ENCODE data around the gene HSD17B11.

The HSD17B11 gene

DNA sequence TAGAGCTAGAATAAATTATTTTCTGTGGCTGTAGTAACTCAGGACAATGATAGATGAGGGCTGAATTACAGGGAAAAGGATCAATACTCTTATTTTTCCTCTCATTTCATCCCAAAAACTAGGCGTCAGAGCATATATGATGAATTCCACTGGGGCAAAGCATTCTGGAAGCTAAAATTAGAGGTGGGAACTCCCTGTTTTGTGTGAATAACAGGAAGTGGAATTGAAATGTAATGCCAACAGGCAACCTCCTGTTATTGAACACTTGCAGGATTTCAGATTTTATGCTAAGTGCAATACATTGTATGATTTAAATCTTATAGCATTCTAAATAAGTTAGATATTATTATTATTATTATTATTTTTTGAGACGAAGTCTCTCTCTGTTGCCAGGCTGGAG, 20.9 kb downstream of the HSD17B11 start:
- no peak for DNase-seq (ENCODE audit: low spot score)
- TF ChIP-seq, protein P1, sequence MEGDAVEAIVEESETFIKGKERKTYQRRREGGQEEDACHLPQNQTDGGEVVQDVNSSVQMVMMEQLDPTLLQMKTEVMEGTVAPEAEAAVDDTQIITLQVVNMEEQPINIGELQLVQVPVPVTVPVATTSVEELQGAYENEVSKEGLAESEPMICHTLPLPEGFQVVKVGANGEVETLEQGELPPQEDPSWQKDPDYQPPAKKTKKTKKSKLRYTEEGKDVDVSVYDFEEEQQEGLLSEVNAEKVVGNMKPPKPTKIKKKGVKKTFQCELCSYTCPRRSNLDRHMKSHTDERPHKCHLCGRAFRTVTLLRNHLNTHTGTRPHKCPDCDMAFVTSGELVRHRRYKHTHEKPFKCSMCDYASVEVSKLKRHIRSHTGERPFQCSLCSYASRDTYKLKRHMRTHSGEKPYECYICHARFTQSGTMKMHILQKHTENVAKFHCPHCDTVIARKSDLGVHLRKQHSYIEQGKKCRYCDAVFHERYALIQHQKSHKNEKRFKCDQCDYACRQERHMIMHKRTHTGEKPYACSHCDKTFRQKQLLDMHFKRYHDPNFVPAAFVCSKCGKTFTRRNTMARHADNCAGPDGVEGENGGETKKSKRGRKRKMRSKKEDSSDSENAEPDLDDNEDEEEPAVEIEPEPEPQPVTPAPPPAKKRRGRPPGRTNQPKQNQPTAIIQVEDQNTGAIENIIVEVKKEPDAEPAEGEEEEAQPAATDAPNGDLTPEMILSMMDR (IDR thresholded peaks at IDR 0.05): no peak
- H3K27ac ChIP-seq: no peak overlapping the region
- H3K4me3 ChIP-seq: no peak overlapping the region

DNA sequence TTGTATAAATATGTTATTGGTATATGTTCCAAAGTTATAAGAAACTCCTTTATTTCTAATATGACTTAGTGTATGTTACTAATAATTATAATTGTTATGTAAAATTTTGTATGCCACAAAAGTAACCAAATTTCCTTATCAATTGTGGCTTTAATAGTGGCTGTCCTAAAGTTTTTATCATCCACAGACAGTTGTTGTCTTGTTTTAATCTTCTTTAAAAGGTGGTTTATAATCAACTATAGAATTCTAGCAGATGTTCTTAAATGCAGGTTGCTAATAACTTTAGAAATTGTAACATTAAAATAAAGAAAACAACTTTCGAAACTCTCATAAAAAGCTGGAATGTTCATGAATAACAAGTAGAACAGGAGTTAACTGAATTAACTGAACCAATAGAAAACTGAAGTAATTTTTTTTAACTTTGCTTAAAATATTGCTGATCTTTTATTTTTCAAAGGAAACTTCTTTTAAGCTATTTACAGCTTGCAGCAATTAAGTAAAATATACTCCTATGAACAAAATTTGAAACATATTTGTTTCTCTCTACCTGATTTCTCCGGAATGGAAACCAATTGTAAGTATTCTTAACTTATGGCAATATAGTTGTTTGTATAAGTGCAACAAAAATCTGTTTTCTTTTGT, 24.3 kb downstream of the HSD17B11 start:
- no peak for DNase-seq (ENCODE audit: low spot score)
- Histone ChIP-seq H3K4me3 (no peak overlapping the region), H3K27ac (no peak overlapping the region)
- TF ChIP-seq, protein P1 (IDR thresholded peaks at IDR 0.05): no peak

DNA sequence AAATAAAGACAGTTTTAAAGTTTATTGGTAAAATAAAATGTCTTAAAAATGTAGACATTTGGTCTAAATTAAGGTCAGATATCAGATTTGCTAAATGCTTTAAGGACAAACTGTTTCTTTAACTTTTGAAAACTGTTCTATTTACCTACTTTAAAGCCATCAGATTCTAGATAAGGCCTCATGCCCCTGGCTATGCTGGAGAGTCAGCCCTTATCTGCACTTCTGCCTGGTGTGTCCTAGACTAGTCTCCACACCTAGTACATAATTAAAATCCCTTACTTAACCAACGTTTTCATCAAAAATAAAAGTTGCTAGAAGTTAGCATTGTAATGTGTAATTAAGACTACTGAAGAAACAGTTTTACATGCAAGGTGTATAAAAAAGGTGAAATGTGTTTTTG, 25.6 kb downstream of the HSD17B11 start:
- Histone ChIP-seq H3K27ac (no peak overlapping the region), H3K4me3 (no peak overlapping the region)
- TF ChIP-seq, protein P1 (IDR thresholded peaks at IDR 0.05): no peak
- no peak for DNase-seq (ENCODE audit: low spot score)

DNA sequence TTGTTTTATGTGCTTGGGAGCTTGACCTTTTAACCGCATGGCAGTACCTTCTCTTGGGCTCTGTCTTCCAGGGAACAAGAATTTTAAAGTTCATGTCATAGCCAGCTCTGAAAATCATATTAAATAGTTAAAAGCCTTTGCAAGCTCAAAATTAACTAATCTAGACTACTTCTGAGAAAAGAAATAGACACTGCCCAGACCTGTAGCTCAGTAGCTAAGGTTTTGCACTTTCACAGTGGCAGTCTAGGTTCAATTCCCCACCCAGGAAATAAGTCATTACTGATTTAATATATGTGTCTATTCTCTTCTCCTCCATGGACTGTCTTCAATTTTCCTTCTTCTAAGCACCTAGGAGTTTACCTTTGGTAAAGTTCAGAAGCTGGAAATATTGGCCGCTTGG, 27.4 kb downstream of the HSD17B11 start:
- TF ChIP-seq, protein P1 (IDR thresholded peaks at IDR 0.05): no peak
- H3K4me3 ChIP-seq: no peak overlapping the region
- no peak overlapping the region for H3K27ac ChIP-seq
- DNase-seq (ENCODE audit: low spot score): no peak

DNA sequence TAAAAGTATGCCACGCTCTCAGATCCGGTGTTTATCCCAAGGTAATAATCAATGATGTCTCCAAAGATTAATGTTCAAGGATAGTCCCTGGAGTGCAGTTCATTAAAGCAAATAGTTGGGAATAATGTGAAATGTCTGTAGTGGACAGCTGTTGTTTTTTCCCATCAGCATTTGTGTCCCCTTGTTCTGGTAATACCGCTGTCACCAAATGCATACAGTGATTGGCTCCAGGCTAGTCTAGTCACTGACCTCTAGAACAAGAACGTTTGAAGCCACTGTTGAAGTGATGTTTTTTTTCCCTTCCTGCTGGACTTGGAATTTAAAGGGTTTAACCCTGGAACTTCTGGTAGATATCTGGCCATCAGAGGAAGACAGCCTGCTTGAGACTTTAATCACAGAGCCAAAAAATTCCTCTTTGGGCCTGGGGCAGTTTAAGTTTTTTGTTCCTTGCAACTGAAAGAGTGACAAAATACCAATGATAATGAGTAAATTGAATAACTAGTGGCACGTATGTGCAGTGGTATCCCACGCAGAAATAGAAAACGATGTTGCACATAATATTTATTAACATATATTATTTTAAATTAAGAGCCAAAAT, 30.6 kb downstream of the HSD17B11 start:
- TF ChIP-seq, protein P1 (IDR thresholded peaks at IDR 0.05): no peak
- DNase-seq (ENCODE audit: low spot score): no peak
- Histone ChIP-seq H3K27ac (no peak overlapping the region), H3K4me3 (no peak overlapping the region)

DNA sequence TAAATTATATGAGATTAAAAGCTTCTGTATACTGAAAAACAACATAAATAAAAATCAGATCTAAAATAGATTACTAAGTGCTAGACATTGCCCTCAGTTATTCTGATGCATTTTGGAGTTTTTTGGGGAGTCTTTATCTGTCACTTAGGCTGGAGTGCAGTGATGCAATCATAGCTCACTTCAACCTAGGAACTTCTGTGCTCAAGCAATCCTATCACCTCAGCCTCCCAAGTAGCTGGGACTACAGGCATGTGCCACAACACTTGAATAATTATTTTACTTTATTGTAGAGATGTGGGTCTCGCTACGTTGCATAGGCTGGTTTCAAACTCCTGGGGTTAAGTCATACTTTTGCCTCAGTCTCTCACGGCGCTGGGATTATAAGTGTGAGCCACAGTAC, 31.7 kb downstream of the HSD17B11 start:
- TF ChIP-seq, protein P1 (IDR thresholded peaks at IDR 0.05): no peak
- H3K4me3 ChIP-seq: no peak overlapping the region
- no peak overlapping the region for H3K27ac ChIP-seq
- no peak for DNase-seq (ENCODE audit: low spot score)
